ENCODE results near the gene SF3B6.
"Not testable (repeated sequence)": the region's sequence is repeated elsewhere in the genome, so short reads cannot be mapped to it uniquely, and the experiment has no call there.

Gene SF3B6, protein sequence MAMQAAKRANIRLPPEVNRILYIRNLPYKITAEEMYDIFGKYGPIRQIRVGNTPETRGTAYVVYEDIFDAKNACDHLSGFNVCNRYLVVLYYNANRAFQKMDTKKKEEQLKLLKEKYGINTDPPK

DNA sequence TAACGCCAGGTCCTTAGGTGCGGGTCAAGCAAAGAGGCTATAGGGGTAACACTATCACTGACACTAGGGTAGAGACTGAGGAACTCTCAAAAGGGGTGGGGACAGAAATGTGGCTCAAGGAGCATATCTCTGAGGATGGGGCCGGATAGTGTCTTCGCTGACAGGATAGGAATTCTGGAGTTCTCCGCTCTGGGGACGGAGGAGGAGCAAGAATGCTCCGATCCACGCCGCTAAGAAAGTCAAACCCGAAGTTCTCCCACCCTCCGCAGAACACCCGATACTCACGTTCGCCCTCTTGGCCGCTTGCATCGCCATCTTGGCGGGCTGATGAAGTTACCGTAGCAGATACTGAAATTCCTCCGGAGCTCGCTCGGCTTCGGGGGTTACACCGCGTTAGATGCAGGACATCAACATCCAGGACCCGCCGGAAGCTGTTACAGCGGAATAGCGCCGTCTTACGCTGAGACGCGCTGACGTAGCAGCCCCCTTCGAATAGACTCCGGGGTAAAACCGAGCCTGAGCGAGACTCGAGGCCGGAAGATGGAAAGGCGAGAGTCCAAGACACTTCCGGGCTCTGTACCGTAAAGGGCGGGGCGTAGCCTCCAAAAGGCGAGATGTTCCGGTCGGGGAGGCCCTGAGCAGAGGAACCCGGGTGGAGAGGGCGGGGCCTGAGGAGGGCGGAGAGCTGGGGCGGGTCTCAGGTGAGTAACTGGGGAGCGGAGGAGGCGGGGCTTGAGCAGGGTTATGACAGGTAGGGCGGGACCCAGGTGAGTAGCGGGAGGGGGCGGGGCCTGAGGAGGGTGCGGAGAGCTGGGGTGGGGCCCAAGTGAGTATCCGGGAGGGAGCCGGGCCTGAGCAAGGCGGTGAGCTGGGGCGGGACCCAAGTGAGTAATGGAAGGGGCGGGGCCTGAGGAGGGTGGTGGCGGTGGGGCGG, at the start of gene SF3B6:
TSS of gene SF3B6 (minus strand) at position 412 of the 934 bp plus-strand sequence. CDS start at position 315, 97 bp downstream.
- peak; percentile 96 to 100 for DNase-seq (ENCODE audit: low read depth in 2 of 2)

DNA sequence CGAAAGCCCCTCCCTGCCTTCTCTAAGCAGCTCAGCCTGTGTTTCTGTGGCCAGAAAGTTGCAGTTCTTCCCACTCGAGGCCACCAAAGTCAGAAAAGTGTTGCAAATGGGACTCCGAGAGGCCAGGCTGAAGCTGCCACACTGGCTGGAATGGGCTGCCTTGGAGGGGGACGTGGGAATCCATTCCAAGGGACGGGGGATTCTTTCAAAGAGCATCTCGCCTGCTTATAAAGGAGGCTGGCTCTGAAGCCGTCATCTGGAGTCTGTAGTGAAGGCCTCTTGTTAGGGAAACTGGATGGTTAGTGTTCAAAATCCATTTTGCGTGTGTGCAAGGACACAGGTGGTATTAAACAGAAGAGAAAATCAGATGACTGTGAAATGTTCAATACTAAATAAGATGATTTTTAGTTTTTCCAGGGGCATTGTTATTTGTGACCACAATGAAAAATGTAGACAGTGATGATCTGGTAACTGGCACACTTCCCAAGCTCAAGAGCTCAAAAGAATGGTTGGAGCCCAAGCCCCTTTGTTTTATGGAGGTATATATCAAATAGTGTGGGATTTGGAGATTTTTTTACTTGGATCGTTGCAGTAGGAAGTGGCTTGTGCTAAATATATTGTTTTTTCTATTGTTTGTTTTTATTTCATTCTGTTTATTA, 47.9 kb upstream of the SF3B6 start:
- DNase-seq (ENCODE audit: low read depth in 2 of 2) = no peak

DNA sequence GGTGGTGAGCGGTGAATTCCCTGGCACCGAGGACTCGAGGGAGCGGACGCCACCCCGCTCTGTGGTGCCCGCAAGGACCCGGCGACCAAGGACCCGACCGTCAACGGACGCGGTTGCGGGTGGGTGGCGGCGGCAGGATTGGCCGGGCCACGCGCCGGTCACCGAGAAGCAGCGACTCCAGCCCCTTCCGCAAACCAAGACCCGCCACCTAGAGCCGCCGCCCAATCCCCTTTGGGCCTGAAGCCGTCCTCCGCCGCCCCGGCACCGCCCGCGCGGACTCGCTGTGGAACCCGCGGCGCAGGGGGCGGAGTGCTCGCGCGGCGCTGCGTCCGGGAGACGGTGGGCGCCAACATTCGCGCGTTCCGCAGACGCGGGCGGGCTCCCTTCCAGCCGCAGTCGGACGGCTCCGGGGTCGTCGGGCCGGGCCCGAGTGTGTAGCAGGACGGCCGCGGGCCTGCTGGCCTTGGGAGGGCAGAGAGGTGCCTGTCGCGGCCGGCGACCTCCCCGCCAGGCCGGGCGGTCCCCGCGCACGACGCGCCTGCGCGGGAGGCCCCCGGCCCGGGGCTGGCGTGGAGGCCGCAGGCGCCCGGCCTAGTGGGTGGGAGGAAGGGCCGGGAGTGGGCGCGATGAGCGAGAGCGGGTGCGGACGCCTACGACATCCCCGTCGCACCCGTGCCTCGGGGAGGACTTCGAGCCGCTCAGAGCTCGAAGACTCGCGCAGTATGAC, 47.2 kb upstream of the SF3B6 start, which contains the start of the genes FAM228B and PFN4:
TSS of gene FAM228B (plus strand) at position 275 of the 727 bp plus-strand sequence. CDS start 893 bp downstream, outside the sequence.
TSS of gene PFN4 (minus strand) at position 140 of the 727 bp plus-strand sequence. CDS start 799 bp downstream, outside the sequence.
- peak; percentile 25 to 57 for DNase-seq (ENCODE audit: low read depth in 2 of 2)

DNA sequence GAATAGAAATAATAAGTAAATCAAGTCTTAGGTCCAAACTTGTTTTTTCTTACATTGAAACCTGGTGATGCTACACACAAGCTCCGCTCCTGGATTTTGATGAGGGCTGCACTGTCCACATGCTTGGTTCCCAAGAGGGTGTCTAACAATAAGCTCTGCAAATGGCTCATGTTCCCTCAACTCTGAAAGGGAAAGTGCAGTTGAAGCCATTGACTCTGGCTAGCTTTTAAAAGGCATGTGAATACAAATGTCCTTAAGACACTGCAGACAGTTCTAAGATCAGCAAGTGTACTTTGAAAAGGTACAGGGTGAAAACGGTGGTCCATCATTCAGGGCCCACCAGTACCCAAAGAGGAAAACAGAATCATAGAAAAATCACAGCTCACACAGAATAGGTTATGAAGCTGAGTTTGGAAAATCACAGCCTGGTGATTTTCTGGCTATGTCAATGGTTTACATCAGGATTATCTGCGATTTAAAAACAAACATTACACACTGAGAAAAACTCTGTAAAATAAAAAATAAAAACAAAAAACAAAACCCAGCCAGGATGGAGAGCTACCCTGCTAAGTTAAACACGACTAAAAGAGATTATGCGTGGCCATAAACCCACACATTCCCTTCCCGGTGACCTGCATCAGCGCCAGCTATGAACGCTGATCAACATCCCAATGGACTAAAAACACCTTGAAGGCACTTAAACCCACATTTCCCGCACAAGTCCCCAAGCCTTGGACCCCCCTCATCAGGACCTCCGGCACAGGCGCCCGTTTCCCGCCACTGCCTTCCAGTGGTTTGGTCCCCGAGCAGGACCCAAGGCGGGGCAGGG, 46.5 kb upstream of the SF3B6 start:
- DNase-seq (ENCODE audit: low read depth in 2 of 2) = no peak

DNA sequence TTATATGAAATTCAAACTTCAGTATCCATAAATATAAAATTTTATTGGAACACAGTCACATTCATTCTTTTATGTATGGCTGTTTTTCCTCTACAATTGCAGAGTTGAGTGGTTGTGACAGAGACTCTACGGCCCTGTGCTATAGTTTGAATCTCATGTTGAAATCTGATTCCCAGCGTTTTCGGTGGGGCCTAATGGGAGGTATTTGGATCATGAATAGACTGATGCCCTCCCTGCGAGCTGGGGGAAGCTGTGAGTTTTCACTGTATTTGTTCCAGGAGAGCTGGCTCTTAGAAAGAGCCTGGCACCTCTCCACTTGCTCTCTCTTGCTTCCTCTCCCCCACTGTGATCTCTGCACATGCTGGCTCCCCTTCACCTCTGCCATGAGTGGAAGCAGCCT, 45.3 kb upstream of the SF3B6 start:
- no peak for DNase-seq (ENCODE audit: low read depth in 2 of 2)

DNA sequence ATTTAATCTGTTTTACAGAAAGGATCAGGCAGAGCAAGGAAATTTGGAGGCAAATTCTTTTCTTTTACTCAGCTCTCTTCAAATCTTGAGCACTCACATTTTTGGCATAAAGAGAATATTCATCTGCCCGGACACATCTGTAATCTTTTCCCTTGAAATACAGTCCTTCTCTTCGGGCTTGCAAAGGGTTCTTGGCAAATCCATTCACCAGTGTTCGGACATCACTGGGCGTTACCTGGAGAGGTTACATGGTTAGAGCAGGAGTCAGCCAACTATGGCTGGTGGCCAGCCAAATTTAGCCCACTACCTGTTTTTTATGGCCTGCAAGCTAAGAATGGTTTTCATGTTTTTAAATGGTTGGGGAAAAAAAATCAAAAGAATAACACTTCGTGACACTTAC, 44.9 kb upstream of the SF3B6 start:
- DNase-seq (ENCODE audit: low read depth in 2 of 2) = no peak

DNA sequence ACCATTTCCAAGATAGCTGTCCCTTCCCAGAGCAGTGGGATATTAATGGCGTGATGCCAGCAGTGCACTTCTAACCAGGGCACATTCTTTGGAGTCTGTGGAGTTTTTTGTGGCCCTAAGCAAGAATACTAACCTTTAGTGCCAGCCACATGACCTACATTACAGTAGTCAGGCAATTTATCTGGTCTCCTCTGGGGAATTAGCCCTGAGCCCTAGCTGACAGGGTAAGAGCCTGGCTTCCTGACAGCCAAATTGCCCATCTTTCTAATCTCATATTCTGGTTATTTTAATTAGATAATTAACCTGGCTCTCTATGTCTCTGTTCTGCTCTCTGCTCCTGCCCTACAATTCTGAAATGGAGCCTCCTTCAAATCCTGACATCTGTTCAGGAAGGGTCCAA, 41.8 kb upstream of the SF3B6 start:
- no peak for DNase-seq (ENCODE audit: low read depth in 2 of 2)

DNA sequence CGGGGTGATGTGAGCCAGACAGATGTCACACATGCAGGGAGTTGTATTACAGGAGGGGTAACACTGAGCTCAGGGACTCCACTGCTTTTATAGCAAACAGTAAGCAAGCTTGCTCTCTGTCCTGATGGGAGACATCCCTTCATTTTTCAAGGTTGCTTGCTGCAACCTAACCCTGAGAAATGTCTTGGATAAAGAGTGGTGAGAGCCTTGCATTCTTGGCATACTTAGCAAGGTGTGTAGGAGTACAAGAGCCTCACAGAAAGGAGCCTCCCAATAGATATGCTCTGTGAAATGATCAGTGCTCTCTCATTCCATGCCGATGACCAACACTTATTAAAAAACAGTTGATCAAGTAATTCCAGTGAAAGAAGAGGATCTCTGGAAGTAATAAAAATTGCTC, 38.9 kb upstream of the SF3B6 start:
- DNase-seq (ENCODE audit: low read depth in 2 of 2) = no peak

DNA sequence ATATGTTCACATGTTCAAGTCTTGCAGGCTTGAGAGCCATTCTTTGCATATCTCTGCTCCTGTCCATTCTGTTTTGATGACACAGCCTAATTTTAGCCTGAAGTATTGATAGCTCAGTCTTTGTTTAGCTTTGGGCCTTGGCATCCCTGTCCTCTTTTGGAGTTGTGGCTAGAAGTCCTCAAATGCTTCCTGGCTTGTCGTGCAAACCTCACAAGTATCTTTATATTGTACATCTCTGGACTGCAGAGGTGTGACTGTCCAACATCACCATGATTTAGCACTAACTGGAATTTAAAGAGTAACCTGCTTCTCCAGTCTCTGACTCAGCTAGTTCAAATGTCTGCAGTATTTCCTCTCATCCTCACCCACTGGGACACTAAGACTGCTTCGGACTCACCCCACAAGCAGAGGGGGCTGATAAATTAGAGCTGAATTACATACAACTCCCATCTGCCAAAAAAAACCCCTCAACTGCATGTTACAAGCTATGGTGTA, 35.3 kb upstream of the SF3B6 start:
- DNase-seq (ENCODE audit: low read depth in 2 of 2) = no peak

DNA sequence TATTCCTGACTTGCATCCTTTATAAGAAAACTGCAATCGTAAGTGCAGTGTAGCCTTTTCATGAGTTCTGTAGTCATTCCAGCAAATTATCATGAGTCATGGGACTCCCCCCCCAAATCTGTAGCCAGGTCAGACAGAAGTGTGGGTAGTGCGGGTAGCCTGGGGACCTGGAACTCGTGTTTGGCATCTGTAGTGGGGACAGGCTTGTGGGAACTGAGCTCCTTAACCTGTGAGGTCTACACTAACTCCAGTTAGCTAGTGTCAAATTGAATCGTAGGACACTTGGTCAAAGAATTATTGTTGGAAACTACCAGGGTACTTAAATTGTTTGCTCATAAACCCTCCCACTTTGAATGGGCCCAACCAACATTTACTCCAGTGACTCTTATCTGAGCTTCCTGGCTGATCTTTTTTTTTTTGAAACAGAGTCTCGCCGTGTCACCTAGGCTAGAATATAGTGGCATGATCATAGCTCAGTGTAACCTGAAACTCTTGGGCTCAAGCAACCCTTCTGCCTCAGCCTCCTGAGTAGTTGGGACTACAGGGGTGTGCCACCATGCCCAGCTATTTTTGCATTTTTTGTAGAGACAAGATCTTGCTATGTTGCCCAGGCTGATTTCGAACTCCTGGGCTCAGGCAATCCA, 34.7 kb upstream of the SF3B6 start:
- DNase-seq (ENCODE audit: low read depth in 2 of 2) = no peak

DNA sequence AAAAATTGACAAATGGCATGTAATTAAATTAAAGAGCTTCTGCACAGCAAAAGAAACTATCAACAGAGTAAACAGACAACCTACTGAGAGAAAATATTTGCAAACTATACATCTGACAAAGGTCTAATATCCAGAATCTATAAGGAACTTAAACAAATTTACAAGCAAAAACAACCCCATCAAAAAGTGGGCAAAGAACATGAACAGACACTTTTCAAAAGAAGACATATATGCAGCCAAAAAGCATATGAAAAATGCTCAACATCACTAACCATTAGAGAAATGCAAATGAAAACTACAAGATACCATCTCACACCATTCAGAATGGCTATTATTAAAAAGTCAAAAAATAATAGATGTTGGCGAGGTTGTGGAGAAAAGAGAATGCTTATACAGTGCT, 33.3 kb upstream of the SF3B6 start:
- not testable (repeated sequence) for DNase-seq (ENCODE audit: low read depth in 2 of 2)

DNA sequence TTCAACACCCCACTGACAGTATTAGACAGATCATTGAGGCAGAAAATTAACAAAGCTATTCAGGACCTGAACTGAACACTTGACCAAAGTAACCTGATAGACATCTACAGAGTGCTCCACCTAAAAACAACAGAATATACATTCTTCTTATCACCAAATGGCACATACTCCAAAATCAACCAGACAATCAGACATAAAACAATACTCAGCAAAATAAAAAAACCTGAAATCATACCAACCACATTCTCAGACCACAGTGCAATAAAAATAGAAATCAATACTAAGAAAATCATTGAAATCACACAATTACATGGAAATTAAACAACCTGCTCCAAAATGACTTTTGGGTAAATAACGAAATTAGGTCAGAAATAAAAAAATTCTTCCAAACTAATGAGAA, 31.2 kb upstream of the SF3B6 start:
- DNase-seq (ENCODE audit: low read depth in 2 of 2) = no peak

DNA sequence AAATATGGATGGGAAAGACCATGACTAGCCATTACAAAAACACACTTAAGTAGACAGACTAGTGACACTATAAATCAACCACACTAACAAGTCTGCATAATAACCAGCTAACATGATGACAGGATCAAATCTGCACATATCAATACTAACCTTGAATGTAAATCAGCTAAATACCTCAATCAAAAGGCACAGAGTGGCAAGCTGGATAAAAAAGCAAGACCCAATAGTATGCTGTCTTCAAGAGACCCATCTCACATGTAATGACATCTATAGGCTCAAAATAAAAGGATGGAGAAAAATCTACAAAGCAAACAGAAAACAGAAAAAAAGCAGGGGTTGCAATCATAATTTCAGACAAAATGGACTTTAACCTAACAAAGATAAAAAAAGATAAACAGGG, 30.7 kb upstream of the SF3B6 start:
- no peak for DNase-seq (ENCODE audit: low read depth in 2 of 2)

DNA sequence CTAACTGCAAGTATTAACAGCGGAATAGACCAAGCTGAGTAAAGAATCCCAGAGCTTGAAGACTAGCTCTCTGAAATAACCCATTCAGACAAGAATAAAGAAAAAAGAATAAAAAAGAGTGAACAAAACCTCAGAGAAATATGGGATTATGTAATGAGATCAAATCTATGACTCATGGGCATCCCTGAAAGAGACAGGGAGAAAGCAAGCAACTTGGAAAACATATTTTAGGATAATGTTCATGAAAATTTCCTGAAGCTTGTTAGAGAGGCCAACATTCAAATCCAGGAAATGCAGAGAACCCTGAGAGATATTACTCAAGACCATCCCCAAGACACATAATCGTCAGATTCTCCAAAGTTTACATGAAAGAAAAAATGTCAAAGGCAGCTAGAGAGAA, 29.7 kb upstream of the SF3B6 start:
- DNase-seq (ENCODE audit: low read depth in 2 of 2) = no peak

DNA sequence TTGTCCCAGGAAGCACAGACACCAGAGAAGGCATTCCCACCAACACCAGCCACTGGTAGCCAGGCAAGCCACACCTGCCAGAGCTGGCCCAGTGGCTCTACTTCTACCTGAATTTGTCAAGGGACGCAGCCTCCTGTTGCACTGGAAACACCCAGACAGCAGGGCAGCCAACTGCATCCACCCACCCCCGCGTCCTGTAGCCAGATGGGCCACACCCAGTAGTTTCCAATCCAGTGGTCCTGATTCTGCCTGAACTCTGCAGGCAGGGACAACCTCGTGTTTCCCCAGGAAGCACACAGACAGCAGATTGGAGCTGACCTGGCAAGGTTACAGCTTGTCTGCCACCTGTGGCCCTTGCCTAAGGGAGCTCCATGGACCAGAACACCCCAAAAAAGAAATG, 28.8 kb upstream of the SF3B6 start:
- no peak for DNase-seq (ENCODE audit: low read depth in 2 of 2)

DNA sequence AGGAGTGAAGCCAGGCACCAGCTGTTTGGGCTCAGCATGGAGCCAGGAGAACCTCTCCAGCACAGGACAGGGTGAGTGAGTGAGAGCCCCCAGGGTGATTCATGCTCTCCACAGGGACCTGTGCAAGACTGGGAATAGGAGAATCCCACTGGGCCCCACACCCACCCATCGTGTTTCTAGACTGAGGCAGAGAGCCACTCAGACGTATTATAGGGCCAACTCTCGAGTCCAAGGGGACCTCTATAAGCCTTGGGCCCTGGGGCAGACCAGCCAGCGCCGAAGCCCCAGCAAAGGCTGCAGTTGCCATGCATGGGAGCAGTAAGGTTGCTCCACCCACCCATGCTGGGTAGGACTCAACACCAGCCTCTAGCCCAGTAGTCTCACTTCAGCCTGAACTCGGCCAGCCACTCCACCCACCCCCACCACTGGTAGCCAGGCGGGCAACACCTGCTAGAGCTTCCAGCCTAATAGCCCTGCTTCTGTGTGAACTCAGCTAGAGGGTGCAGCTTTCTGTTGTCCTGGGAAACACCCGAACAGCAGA, 28.1 kb upstream of the SF3B6 start:
- no peak for DNase-seq (ENCODE audit: low read depth in 2 of 2)

DNA sequence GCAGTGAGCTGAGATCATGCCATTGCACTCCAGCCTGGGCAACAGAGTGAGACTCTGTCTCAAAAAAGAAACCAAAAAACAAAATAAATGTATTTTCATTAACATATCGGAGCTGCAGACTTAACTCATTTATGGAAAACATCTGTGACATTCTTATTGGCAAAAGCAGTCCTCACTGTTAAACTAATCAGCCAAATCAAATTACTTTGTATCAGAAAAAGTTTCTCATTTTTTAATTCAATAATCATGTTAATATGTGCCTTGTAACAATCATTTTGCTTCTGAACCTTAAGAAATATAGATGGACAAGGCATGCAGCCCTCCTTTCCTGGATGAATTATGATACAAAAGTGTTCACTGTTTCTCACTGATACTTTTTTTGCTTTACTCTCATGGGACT, 26.6 kb upstream of the SF3B6 start:
- no peak for DNase-seq (ENCODE audit: low read depth in 2 of 2)

DNA sequence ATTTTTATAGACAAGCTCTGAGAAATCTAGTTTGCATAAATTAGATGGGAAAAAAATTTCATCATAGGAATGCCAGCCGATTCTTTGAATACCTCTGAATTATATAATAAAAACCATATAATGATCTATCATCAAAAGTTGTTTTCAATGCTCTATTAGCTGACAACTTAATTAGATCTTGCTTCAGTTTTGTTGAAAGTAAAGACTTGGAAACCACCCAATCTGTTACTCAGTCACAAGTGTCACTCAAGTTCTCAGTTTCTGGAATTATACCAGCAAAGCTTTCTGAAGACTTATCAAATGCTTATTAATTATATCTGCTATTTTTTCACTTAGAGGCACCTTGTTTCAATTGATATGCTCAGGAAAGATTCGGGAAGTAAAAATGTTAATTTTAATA, 25.9 kb upstream of the SF3B6 start:
- DNase-seq (ENCODE audit: low read depth in 2 of 2) = no peak

DNA sequence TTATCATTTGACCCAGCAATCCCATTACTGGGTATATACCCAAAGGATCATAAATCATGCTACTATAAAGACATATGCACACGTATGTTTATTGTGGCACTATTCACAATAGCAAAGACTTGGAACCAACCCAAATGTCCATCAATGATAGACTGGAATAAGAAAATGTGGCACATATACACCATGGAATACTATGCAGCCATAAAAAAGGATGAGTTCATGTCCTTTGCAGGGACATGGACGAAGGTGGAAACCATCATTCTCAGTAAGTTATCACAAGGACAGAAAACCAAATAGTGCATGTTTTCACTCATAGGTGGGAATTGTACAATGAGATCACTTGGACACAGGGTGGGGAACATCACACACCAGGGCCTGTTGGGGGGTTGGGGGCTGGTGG, 24.6 kb upstream of the SF3B6 start:
- not testable (repeated sequence) for DNase-seq (ENCODE audit: low read depth in 2 of 2)

DNA sequence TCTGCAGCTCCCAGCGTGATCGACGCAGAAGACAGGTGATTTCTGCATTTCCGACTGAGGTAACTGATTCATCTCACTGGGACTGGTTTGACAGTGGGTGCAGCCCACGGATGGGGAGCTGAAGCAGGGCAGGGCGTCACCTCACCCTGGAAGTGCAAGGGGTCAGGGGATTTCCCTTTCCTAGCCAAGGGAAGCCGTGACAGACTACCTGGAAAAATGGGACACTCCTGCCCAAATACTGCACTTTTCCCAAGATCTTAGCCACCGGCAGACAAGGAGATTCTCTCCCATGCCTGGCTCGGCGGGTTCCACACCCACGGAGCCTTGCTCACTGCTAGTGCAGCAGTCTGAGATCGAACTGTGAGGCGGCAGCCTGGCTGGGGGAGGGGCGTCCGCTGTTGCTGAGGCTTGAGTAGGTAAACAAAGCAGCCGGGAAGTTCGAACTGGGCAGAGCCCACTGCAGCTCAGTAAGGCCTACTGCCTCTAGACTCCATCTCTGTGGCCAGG, 19.1 kb upstream of the SF3B6 start:
- DNase-seq (ENCODE audit: low read depth in 2 of 2) = not testable (repeated sequence)
